Activated B cell treated with CpG ODN at 0.5 μM for 24 hours (primary cell): Measurements from ENCODE around the gene PKN1. TPM values are rescaled to one million over a fixed set of nuclear protein-coding genes. Genes with fewer than 3 reads are reported as not detected.

Source experiments
- ATAC-seq: fragments of 200-7000 bp; cut with Tn5 transposase; one replicate; pipeline ENCODE4 v1.10.0; 2021; ENCODE audit warnings: low read depth, mild to moderate bottlenecking, moderate library complexity
- CTCF ChIA-PET: fragments of 350-600 bp; sonication (Branson Sonifier 250); formaldehyde crosslinking; loops from one replicate; lab custom pipeline; 2021; ENCODE audit warnings: antibody characterized with exemption; lab: Charles Lee
- POLR2A ChIA-PET: fragments of 350-600 bp; sonication (Branson Sonifier 250); formaldehyde crosslinking; loops from one replicate; lab custom pipeline; 2021; ENCODE audit warnings: antibody characterized with exemption; lab: Charles Lee
- DNase-seq: peaks from one replicate; pipeline ENCODE4 v3.0.0; 2022
- H3K27ac Mint-ChIP-seq: one replicate; pipeline ENCODE4 v1.8.0; 2020; ENCODE audit warnings: mixed read lengths
- H3K27me3 Mint-ChIP-seq: one replicate; pipeline ENCODE4 v1.8.0; 2021; ENCODE audit warnings: mixed read lengths
- H3K36me3 Mint-ChIP-seq: one replicate; pipeline ENCODE4 v1.8.0; 2021; ENCODE audit warnings: low read depth, mixed read lengths
- H3K4me1 Mint-ChIP-seq: one replicate; pipeline ENCODE4 v1.8.0; 2021; ENCODE audit warnings: mixed read lengths
- H3K4me3 Mint-ChIP-seq: one replicate; pipeline ENCODE4 v1.8.0; 2020; ENCODE audit warnings: mild to moderate bottlenecking, mixed read lengths
- H3K9me3 Mint-ChIP-seq: one replicate; pipeline ENCODE4 v1.8.0; 2020; ENCODE audit warnings: mixed read lengths
- CTCF ChIP-seq: fragments of 200-600 bp; IDR thresholded peaks from one replicate; pipeline ENCODE4 v1.8.0; 2022; ENCODE audit warnings: antibody characterized with exemption, mild to moderate bottlenecking
- intact Hi-C: fragments of 100-400 bp; cut with micrococcal nuclease; formaldehyde crosslinking; loops from one replicate; pipeline ENCODE4 v1.15.1; 2024
- total RNA-seq: library from RNA; stranded (reverse); gene quantifications from 2 replicates; pipeline ENCODE4 v1.2.3, GENCODE V29; 2022

PKN1 gene
- total RNA-seq, 1 donor from 2014 or later: 159 TPM

- H3K27me3 Mint-ChIP-seq: no peaks in the 10 kb centered on the region
- TF ChIP-seq CTCF: no peak
- intact Hi-C loops: loop anchor here (5.0 kb wide), 1 partner anchor 191 kb away; no protein-coding TSS in a partner anchor
- H3K4me1 Mint-ChIP-seq: peaks cover 34% of the 10 kb centered on the region
- H3K9me3 Mint-ChIP-seq: no peaks in the 10 kb centered on the region
- H3K27ac Mint-ChIP-seq: no peak overlapping the region
- DNase-seq (no peak), ATAC-seq (no peak)
- ChIA-PET POLR2A (interaction anchor here (0.6 to 4.0 kb wide), 10 partner anchors 10 to 271 kb away, joined by 3 to 56 read pairs (median 6); partner anchors contain the start of genes ADGRE5 and ASF1B), CTCF (interaction anchor here (1.0 to 8.5 kb wide), 5 partner anchors 46 to 59 kb away, joined by 3 to 76 read pairs (median 7); no protein-coding TSS in a partner anchor)
- peaks cover 84% of the 10 kb centered on the region for H3K36me3 Mint-ChIP-seq
- no peak overlapping the region for H3K4me3 Mint-ChIP-seq
Observed at GRCh38 chr19:14407605-14408484, 25.3 kb upstream of the PKN1 start.

GRCh38 chr19:14408491-14409145 is 24.5 kb upstream of the PKN1 start:
- no peak for ATAC-seq
- Mint-ChIP-seq H3K27me3 (no peaks in the 10 kb centered on the region), H3K4me3 (no peak overlapping the region), H3K36me3 (peaks cover 88% of the 10 kb centered on the region), H3K4me1 (peaks cover 41% of the 10 kb centered on the region), H3K9me3 (no peaks in the 10 kb centered on the region), H3K27ac (peak overlapping the region; percentile 35)
- POLR2A ChIA-PET: interaction anchor here (0.6 to 3.9 kb wide), 7 partner anchors 9 to 53 kb away, joined by 3 to 32 read pairs (median 3); no protein-coding TSS in a partner anchor
- DNase-seq: no peak
- TF ChIP-seq CTCF: no peak
- CTCF ChIA-PET: interaction anchor here (1.0 kb wide), 1 partner anchor 60 kb away, joined by 3 read pairs; no protein-coding TSS in a partner anchor
- intact Hi-C loops: loop anchor here (5.0 kb wide), 1 partner anchor 191 kb away; no protein-coding TSS in a partner anchor

GRCh38 chr19:14409146-14410023 is 23.7 kb upstream of the PKN1 start:
- H3K4me3 Mint-ChIP-seq: no peak overlapping the region
- ChIA-PET CTCF (interaction anchor here (1.0 to 1.2 kb wide), 2 partner anchors 61 kb away, joined by 3 to 4 read pairs; no protein-coding TSS in a partner anchor), POLR2A (interaction anchor here (0.6 to 2.2 kb wide), 6 partner anchors 9 to 273 kb away, joined by 3 to 18 read pairs (median 3); partner anchors contain the start of gene ASF1B)
- intact Hi-C loops: loop anchor here (5.0 kb wide), 1 partner anchor 192 kb away; no protein-coding TSS in a partner anchor
- H3K9me3 Mint-ChIP-seq: no peaks in the 10 kb centered on the region
- TF ChIP-seq CTCF: no peak
- DNase-seq (no peak), ATAC-seq (no peak)
- no peak overlapping the region for H3K27ac Mint-ChIP-seq
- peaks cover 87% of the 10 kb centered on the region for H3K36me3 Mint-ChIP-seq
- peaks cover 46% of the 10 kb centered on the region for H3K4me1 Mint-ChIP-seq
- H3K27me3 Mint-ChIP-seq: no peaks in the 10 kb centered on the region

- CTCF ChIA-PET: interaction anchor here (1.2 kb wide), 1 partner anchor 62 kb away, joined by 4 read pairs; no protein-coding TSS in a partner anchor
- no peak for TF ChIP-seq CTCF
- H3K27me3 Mint-ChIP-seq: no peaks in the 10 kb centered on the region
- peaks cover 84% of the 10 kb centered on the region for H3K36me3 Mint-ChIP-seq
- peaks cover 53% of the 10 kb centered on the region for H3K4me1 Mint-ChIP-seq
- POLR2A ChIA-PET: interaction anchor here (0.6 to 2.2 kb wide), 7 partner anchors 8 to 274 kb away, joined by 3 to 18 read pairs (median 3); partner anchors contain the start of gene ASF1B
- H3K27ac Mint-ChIP-seq: peak overlapping the region; percentile 46
- DNase-seq: no peak
- intact Hi-C loops: no loop called here
- H3K9me3 Mint-ChIP-seq: no peaks in the 10 kb centered on the region
- no peak for ATAC-seq
- H3K4me3 Mint-ChIP-seq: no peak overlapping the region
Observed at GRCh38 chr19:14410091-14411051, 22.7 kb upstream of the PKN1 start.
